A549 (cell line): Measurements from ENCODE around the gene OR2F2. TPM values are rescaled to one million over a fixed set of nuclear protein-coding genes. Genes with fewer than 3 reads are reported as not detected.
A peak's percentile ranks its signal among the peaks of the same experiment; 100 is the strongest.

Source experiments
- ATAC-seq, 2 experiments: fragments of 200-7000 bp in 1 of 2; fragments of >200 bp in 1 of 2; cut with Nextera tagmentation in 1 of 2; cut with Tn5 transposase in 1 of 2; 3 replicates each; pipeline versions ENCODE4 v1.8.0 to v1.9.1; 2018 to 2020; ENCODE audit warnings: mild to moderate bottlenecking in 1 of 2, moderate library complexity in 1 of 2
- CTCF ChIA-PET: fragments of 300-600 bp; sonication (Branson Sonifier 250); formaldehyde crosslinking; extraction: SDS; loops from one replicate; lab custom pipeline; 2021; ENCODE audit warnings: antibody characterized with exemption, inconsistent platforms; lab: Yijun Ruan, JAX
- POLR2A ChIA-PET: fragments of 350-600 bp; formaldehyde crosslinking; extraction: SDS; loops from one replicate; lab custom pipeline; 2021; ENCODE audit warnings: antibody characterized with exemption, inconsistent platforms; lab: Yijun Ruan, JAX
- DNase-seq, 2 experiments: peaks; one replicate each; pipeline versions ENCODE4 v3.0.0 to v3.0.0-alpha.2; 2011 to 2016; ENCODE audit warnings: low read depth in 1 of 2, low spot score in 1 of 2
- FAIRE-seq: peaks from 2 replicates; lab custom pipeline; 2011; peaks lifted over from hg19 to GRCh38; lab: Jason Lieb, UNC
- H3K27ac ChIP-seq, 2 experiments: fragments of >200 bp; sonication (Bioruptor Twin); formaldehyde crosslinking; 3 replicates each; pipeline ENCODE4 v1.5.1; 2016 to 2017
- H3K4me1 ChIP-seq: fragments of >200 bp; sonication (Bioruptor Twin); formaldehyde crosslinking; 3 replicates; pipeline ENCODE4 v1.6.1; 2016
- H3K4me2 ChIP-seq: fragments of >200 bp; sonication (Bioruptor Twin); formaldehyde crosslinking; 3 replicates; pipeline ENCODE4 v1.6.1; 2016
- H3K4me3 ChIP-seq: fragments of >200 bp; sonication (Bioruptor Twin); formaldehyde crosslinking; 3 replicates; pipeline ENCODE4 v1.5.1; 2016
- H3K9me3 ChIP-seq: fragments of >200 bp; sonication (Bioruptor Twin); formaldehyde crosslinking; 3 replicates; pipeline ENCODE4 v1.6.1; 2016
- BCL3 ChIP-seq: fragments of >200 bp; sonication (Bioruptor Twin); formaldehyde crosslinking; IDR thresholded peaks from 3 replicates; pipeline ENCODE4 v1.6.1; 2016
- CEBPB ChIP-seq, 2 experiments: fragments of >200 bp in 1 of 2; sonication (Bioruptor Twin) in 1 of 2; formaldehyde crosslinking in 1 of 2; IDR thresholded peaks; 2 replicates each; pipeline ENCODE4 v1.6.1; 2012 to 2016
- EHF ChIP-seq: fragments of 250-450 bp; sonication (Bioruptor Pico); IDR thresholded peaks from 2 replicates; pipeline ENCODE4 v1.5.0; 2020; ENCODE audit warnings: mild to moderate bottlenecking
- EP300 ChIP-seq, 2 experiments: fragments of >200 bp; sonication (Bioruptor Twin); formaldehyde crosslinking; IDR thresholded peaks; 2 replicates in 1 of 2; 3 replicates in 1 of 2; pipeline ENCODE4 v1.6.1; 2016 to 2017
- FOSB ChIP-seq: fragments of 250-450 bp; sonication (Bioruptor Pico); IDR thresholded peaks from 2 replicates; pipeline ENCODE4 v1.5.0; 2020; ENCODE audit warnings: mild to moderate bottlenecking, moderate library complexity
- GATA3 ChIP-seq: IDR thresholded peaks from 2 replicates; pipeline ENCODE4 v1.6.1; 2012; ENCODE audit warnings: borderline replicate concordance
- HOXB13 ChIP-seq: fragments of 250-450 bp; sonication (Bioruptor Pico); IDR thresholded peaks from 2 replicates; pipeline ENCODE4 v1.5.0; 2020; ENCODE audit warnings: low read depth, mild to moderate bottlenecking, moderate library complexity
- JUNB ChIP-seq: fragments of >200 bp; sonication (Bioruptor Twin); formaldehyde crosslinking; IDR thresholded peaks from 2 replicates; pipeline ENCODE4 v1.6.1; 2016
- MAZ ChIP-seq: fragments of 150-350 bp; IDR thresholded peaks from 2 replicates; pipeline ENCODE4 v1.6.1; 2014; ENCODE audit warnings: antibody characterized with exemption, low read depth, low read length, borderline replicate concordance
- NR3C1 ChIP-seq: fragments of >200 bp; sonication (Bioruptor Twin); formaldehyde crosslinking; IDR thresholded peaks from 3 replicates; pipeline ENCODE4 v1.6.1; 2017
- PHF8 ChIP-seq: fragments of 200-600 bp; sonication (generic); IDR thresholded peaks from 2 replicates; pipeline ENCODE4 v1.6.1; 2016; ENCODE audit warnings: low read depth, mild to moderate bottlenecking, antibody characterized with exemption, moderate library complexity, borderline replicate concordance
- RCOR1 ChIP-seq: fragments of 150-350 bp; IDR thresholded peaks from 2 replicates; pipeline ENCODE4 v1.6.1; 2014; ENCODE audit warnings: antibody characterized with exemption, low read length, low read depth
- RNF2 ChIP-seq: fragments of 200-600 bp; sonication (generic); IDR thresholded peaks from 2 replicates; pipeline ENCODE4 v1.6.1; 2016; ENCODE audit warnings: low read depth, mild to moderate bottlenecking, antibody characterized with exemption, moderate library complexity, borderline replicate concordance
- SREBF2 ChIP-seq: fragments of 450-650 bp; IDR thresholded peaks from 2 replicates; pipeline ENCODE4 v1.6.1; 2014; ENCODE audit warnings: mild to moderate bottlenecking, moderate library complexity
- TFCP2L1 ChIP-seq: fragments of 250-450 bp; sonication (Bioruptor Pico); IDR thresholded peaks from 2 replicates; pipeline ENCODE4 v1.5.0; 2021; ENCODE audit warnings: mild to moderate bottlenecking
- ZFP36 ChIP-seq: fragments of 450-650 bp; IDR thresholded peaks from 2 replicates; pipeline ENCODE4 v1.6.1; 2014; ENCODE audit warnings: borderline replicate concordance; ENCODE audit not compliant: partially characterized antibody
- ZSCAN20 ChIP-seq: fragments of 250-450 bp; sonication (Bioruptor Pico); IDR thresholded peaks from 2 replicates; pipeline ENCODE4 v1.8.0; 2022; ENCODE audit warnings: mild to moderate bottlenecking, moderate library complexity
- WGBS: methylation state at CpG from one replicate; pipeline ENCODE4 v1.1.6; 2017; ENCODE audit errors: missing lambda C conversion rate; 5-methylcytosine and 5-hydroxymethylcytosine counted together
- polyA plus RNA-seq, 4 experiments: library from polyadenylated mRNA; depleted of rRNA in 3 of 4; stranded (reverse); fragments of >200 nt; fragmentation: RNase III in 1 of 4; extraction: RNeasy Plus Mini Kit Qiagen cat#74134 plus additional on column Dnase treatment in 1 of 4; gene quantifications; 2 replicates in 3 of 4; 3 replicates in 1 of 4; pipeline ENCODE4 v1.2.3, GENCODE V29; 2011 to 2017
- TF ChIP-seq, protein P1 (sequence below): IDR thresholded peaks from 2 replicates; pipeline ENCODE4 v1.6.1; 2012; ENCODE audit warnings: low read depth, borderline replicate concordance
- TF ChIP-seq, protein P2 (sequence below): fragments of >200 bp; sonication (Bioruptor Twin); formaldehyde crosslinking; IDR thresholded peaks from 2 replicates; pipeline ENCODE4 v1.6.1; 2016

The OR2F2 gene
- polyA plus RNA-seq, 2 of the 4 experiments (the other 2 are of a cell fraction), result not detected

GRCh38 chr7:143967398-143967797 is 32.4 kb downstream of the OR2F2 start:
- Histone ChIP-seq H3K4me2 (no peak overlapping the region), H3K4me3 (no peak overlapping the region), H3K27ac (no peak overlapping the region), H3K9me3 (0 out of 3 replicates have a peak, but pooled peaks cover 4% of the 10 kb centered on the region), H3K4me1 (peaks cover 11% of the 10 kb centered on the region; the same call in 2 of the 3 replicates)
- ChIA-PET CTCF (interaction anchor here (1.2 to 1.3 kb wide), 2 partner anchors 17 to 44 kb away, joined by 4 read pairs; no protein-coding TSS in a partner anchor), POLR2A (no interaction called here)
- WGBS, result 21% methylated on average over 4 of the region's 4 CpGs
- ATAC-seq (no peak), DNase-seq (no peak), FAIRE-seq (no peak)
- no peak for TF ChIP-seq NR3C1
- TF ChIP-seq ZFP36, result no peak

GRCh38 chr7:143973870-143974416 is 38.9 kb downstream of the OR2F2 start:
- FAIRE-seq (no peak), DNase-seq (no peak), ATAC-seq (peak; percentile 22 to 67; a peak in 3 of 6 replicates)
- H3K4me1 ChIP-seq, result peaks cover 30% of the 10 kb centered on the region
- H3K4me2 ChIP-seq, result peak overlapping the region; percentile 62
- TF ChIP-seq CEBPB (IDR thresholded peaks at IDR 0.05) (no peak), BCL3 (no peak), EHF (CRISPR knock-in tag) (no peak), JUNB (no peak), PHF8 (no peak), SREBF2 (no peak), TFCP2L1 (CRISPR knock-in tag) (no peak), HOXB13 (no peak), MAZ (no peak), ZSCAN20 (CRISPR knock-in tag) (no peak), NR3C1 (no peak), RNF2 (no peak), FOSB (no peak), RCOR1 (no peak)
- TF ChIP-seq, protein P1, sequence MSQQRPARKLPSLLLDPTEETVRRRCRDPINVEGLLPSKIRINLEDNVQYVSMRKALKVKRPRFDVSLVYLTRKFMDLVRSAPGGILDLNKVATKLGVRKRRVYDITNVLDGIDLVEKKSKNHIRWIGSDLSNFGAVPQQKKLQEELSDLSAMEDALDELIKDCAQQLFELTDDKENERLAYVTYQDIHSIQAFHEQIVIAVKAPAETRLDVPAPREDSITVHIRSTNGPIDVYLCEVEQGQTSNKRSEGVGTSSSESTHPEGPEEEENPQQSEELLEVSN, result no peak
- TF ChIP-seq, all 56 proteins: peak for 0
- ChIA-PET CTCF (interaction anchor here (1.1 kb wide), 1 partner anchor 46 kb away, joined by 4 read pairs; no protein-coding TSS in a partner anchor), POLR2A (interaction anchor here (3.2 kb wide), 1 partner anchor 72 kb away, joined by 27 read pairs; the partner anchor contains the start of gene TCAF1)
- H3K9me3 ChIP-seq, result 0 out of 3 replicates have a peak, but pooled peaks cover 4% of the 10 kb centered on the region
- WGBS, result 50% methylated on average over 4 of the region's 4 CpGs
- no peak overlapping the region for H3K4me3 ChIP-seq
- peak overlapping the region; percentile 64 to 68 for H3K27ac ChIP-seq

- Histone ChIP-seq H3K9me3 (0 out of 3 replicates have a peak, but pooled peaks cover 4% of the 10 kb centered on the region), H3K4me2 (peak overlapping the region; percentile 62), H3K27ac (peak overlapping the region; percentile 64 to 68), H3K4me3 (no peak overlapping the region), H3K4me1 (peaks cover 35% of the 10 kb centered on the region)
- 27% methylated on average over 4 of the region's 4 CpGs for WGBS
- DNase-seq, result peak; percentile 44 to 83
- ChIA-PET CTCF (interaction anchor here (0.9 to 1.1 kb wide), 2 partner anchors 46 to 72 kb away, joined by 3 to 4 read pairs; partner anchors contain the start of gene TCAF1), POLR2A (interaction anchor here (3.2 kb wide), 1 partner anchor 73 kb away, joined by 27 read pairs; the partner anchor contains the start of gene TCAF1)
- TF ChIP-seq GATA3 (peak; percentile 87), RNF2 (no peak), PHF8 (no peak), CEBPB (IDR thresholded peaks at IDR 0.05) (peak; percentile 59 to 82; a peak in 3 of 4 replicates), HOXB13 (0 out of 2 replicates have a peak, but pooled peaks have one; percentile 34), EP300 (IDR thresholded peaks at IDR 0.05) (0 out of 5 replicates have a peak, but pooled peaks of 1 of the 2 experiments have one; percentile 22)
- TF ChIP-seq, protein P2, sequence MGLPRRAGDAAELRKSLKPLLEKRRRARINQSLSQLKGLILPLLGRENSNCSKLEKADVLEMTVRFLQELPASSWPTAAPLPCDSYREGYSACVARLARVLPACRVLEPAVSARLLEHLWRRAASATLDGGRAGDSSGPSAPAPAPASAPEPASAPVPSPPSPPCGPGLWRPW, result peak; percentile 46; the same call in 1 of the 2 replicates
- ATAC-seq, result peak; percentile 85 to 94
- peak; percentile 94 for FAIRE-seq
Observed at GRCh38 chr7:143974459-143974858, 39.4 kb downstream of the OR2F2 start.
